ENCODE data around the gene HPD. TPM values are rescaled to one million over a fixed set of nuclear protein-coding genes. Genes with fewer than 3 reads are reported as not detected.

The HPD gene
- total RNA-seq, 1 experiment from 2014 or later, result 0.20 TPM

DNA sequence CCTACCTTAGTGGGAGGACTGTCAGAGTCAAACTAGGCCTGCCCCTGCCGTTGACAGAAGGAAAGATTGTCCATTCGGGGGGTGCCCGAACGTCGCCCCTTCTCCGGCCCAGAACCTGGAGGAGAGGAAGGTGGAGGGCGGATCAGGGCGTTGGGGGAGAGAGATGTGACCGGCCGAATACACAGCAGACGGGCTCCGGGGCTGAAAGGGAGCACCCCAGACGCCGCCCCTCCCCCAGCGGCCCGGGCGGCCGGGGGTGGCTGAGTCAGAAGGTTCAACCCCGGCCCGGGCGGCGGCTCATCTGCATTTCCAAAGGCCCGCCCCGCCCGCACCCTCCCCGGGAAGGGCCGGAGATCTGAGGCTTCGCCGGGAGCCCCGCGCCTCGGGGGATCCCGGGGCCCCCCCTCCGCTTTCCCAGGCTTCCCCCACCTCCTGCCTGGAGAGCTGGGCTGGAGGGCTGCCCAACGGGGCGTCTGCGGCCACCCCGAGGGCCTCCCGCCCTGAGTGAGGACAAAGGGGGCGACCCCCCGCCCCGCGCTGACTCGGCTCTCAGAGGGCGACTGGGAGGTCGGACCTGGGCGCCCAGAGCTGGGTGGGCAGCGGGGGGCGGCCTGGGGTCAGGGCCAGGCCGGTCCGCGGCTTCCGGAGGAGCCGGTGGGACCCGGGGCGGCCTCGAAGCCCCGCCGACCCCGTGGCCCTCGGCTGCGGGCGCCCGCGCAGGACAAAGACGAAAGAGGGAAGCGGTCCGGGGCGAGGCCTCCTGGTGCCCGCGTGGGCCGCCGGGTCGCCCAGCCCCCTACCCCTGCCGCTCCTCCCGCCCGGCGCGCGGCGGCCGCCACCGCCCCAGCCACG lies 58.6 kb downstream of the HPD start:
- Mint-ChIP-seq H3K4me3 (ENCODE audit: unreplicated experiment) (peak overlapping the region; percentile 84), H3K27me3 (ENCODE audit: insufficient read depth, unreplicated experiment) (no peaks in the 10 kb centered on the region), H3K36me3 (ENCODE audit: insufficient read depth, unreplicated experiment) (peaks cover 65% of the 10 kb centered on the region), H3K4me1 (ENCODE audit: low read depth, unreplicated experiment) (peaks cover 24% of the 10 kb centered on the region), H3K27ac (ENCODE audit: unreplicated experiment) (peak overlapping the region; percentile 96), H3K9me3 (ENCODE audit: unreplicated experiment) (no peaks in the 10 kb centered on the region)
- ChIA-PET POLR2A (interaction anchor here (0.6 to 2.2 kb wide), 5 partner anchors 28 to 377 kb away, joined by 3 to 10 read pairs (median 4); partner anchors contain the start of gene PSMD9), CTCF (interaction anchor here (0.6 to 1.8 kb wide), 7 partner anchors 12 to 1442 kb away, joined by 3 to 10 read pairs (median 3); no protein-coding TSS in a partner anchor)
- intact Hi-C loops (cut with micrococcal nuclease; ENCODE audit: unreplicated experiment), result loop anchor here (10.0 kb wide), 1 partner anchor 735 kb away; no protein-coding TSS in a partner anchor
- no peaks in the 10 kb centered on the region for H3K27me3 ChIP-seq (replicated peaks; ENCODE audit: control insufficient read depth, insufficient read depth, low read length)
- TF ChIP-seq, protein P1, sequence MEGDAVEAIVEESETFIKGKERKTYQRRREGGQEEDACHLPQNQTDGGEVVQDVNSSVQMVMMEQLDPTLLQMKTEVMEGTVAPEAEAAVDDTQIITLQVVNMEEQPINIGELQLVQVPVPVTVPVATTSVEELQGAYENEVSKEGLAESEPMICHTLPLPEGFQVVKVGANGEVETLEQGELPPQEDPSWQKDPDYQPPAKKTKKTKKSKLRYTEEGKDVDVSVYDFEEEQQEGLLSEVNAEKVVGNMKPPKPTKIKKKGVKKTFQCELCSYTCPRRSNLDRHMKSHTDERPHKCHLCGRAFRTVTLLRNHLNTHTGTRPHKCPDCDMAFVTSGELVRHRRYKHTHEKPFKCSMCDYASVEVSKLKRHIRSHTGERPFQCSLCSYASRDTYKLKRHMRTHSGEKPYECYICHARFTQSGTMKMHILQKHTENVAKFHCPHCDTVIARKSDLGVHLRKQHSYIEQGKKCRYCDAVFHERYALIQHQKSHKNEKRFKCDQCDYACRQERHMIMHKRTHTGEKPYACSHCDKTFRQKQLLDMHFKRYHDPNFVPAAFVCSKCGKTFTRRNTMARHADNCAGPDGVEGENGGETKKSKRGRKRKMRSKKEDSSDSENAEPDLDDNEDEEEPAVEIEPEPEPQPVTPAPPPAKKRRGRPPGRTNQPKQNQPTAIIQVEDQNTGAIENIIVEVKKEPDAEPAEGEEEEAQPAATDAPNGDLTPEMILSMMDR (IDR thresholded peaks at IDR 0.05; ENCODE audit: insufficient read depth in 1 of 2, low read depth in 1 of 2, low read length in 1 of 2, severe bottlenecking in 1 of 2, unreplicated experiment in 1 of 2), result no peak
- peak overlapping the region; percentile 80 for H3K4me3 ChIP-seq (ENCODE audit: low read depth, low read length)
- peaks cover 36% of the 10 kb centered on the region for H3K4me1 ChIP-seq
- BruUV-seq (replicated peaks), result no TSS peak
- peak; percentile 90 to 91 for DNase-seq
- H3K9me3 ChIP-seq, result no peaks in the 10 kb centered on the region
- no peaks in the 10 kb centered on the region; the same call in 1 of the 2 replicates for H3K36me3 ChIP-seq (ENCODE audit: control insufficient read depth, insufficient read depth, low read length)

DNA sequence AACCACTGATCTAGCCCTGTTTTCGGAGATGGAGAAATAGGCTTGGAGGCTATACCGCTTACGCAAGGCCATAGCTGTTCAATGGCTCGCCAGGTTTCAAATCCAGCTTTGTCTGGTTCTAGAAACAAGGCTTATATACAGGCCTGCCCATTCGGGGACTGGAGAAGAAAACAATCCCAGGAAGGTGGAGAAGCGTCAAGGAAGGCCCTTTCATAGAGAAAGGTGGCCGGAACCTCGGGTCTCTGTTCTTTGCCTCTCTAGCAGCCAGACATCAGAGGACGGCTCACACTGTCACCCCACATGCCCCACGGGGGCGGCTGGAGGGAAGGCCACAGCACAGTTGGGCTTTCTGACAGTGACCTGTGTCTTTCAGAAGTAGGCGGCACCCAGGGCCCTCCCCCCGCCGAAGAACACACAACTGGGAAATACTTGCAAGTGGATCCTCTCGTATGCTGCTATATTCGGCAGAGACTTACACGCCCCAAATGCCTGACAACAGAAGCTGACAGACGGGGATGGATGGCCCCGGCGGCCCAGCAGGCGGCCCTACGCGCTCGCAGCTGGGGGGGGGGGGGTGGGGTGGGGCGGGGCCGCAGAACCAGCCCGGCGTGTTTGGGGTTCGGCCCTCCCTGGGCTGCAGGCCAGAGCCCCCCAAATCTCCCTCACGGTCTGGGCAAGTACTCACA lies 59.4 kb downstream of the HPD start:
- ChIA-PET CTCF (interaction anchor here (0.5 to 1.8 kb wide), 6 partner anchors 12 to 597 kb away, joined by 3 to 10 read pairs (median 3); no protein-coding TSS in a partner anchor), POLR2A (interaction anchor here (0.6 to 0.7 kb wide), 3 partner anchors 28 to 378 kb away, joined by 3 to 4 read pairs (median 3); no protein-coding TSS in a partner anchor)
- Histone ChIP-seq H3K27me3 (replicated peaks; ENCODE audit: control insufficient read depth, insufficient read depth, low read length) (no peaks in the 10 kb centered on the region), H3K36me3 (ENCODE audit: control insufficient read depth, insufficient read depth, low read length) (no peaks in the 10 kb centered on the region; the same call in 1 of the 2 replicates), H3K9me3 (no peaks in the 10 kb centered on the region), H3K4me1 (peaks cover 43% of the 10 kb centered on the region), H3K4me3 (ENCODE audit: low read depth, low read length) (peak overlapping the region; percentile 80)
- TF ChIP-seq, protein P1 (IDR thresholded peaks at IDR 0.05; ENCODE audit: insufficient read depth in 1 of 2, low read depth in 1 of 2, low read length in 1 of 2, severe bottlenecking in 1 of 2, unreplicated experiment in 1 of 2), result no peak
- Mint-ChIP-seq H3K4me1 (ENCODE audit: low read depth, unreplicated experiment) (peaks cover 30% of the 10 kb centered on the region), H3K9me3 (ENCODE audit: unreplicated experiment) (no peaks in the 10 kb centered on the region), H3K36me3 (ENCODE audit: insufficient read depth, unreplicated experiment) (peaks cover 73% of the 10 kb centered on the region), H3K27me3 (ENCODE audit: insufficient read depth, unreplicated experiment) (no peaks in the 10 kb centered on the region), H3K4me3 (ENCODE audit: unreplicated experiment) (peak overlapping the region; percentile 84), H3K27ac (ENCODE audit: unreplicated experiment) (peak overlapping the region; percentile 89)
- intact Hi-C loops (cut with micrococcal nuclease; ENCODE audit: unreplicated experiment), result no loop called here
- peak; percentile 84 to 86 for DNase-seq
- BruUV-seq (replicated peaks), result no TSS peak

DNA sequence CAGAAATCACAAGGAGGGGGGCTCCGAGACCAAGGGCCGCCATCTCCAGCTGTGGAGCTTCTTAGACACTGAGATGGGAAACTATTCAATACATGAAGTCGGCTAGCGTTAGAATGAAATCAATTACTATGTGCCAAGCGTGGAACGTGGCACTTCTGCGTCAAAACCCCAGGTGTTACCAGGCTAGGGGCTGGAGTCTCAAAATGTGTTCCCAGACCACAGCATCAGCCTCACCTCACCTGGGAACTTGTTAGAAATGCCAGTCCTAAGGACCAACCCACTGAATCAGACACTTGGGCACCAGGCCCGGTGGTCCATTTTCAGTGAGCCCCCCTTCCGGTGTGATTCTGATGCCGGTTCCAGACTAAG lies 59.9 kb downstream of the HPD start:
- intact Hi-C loops (cut with micrococcal nuclease; ENCODE audit: unreplicated experiment), result no loop called here
- CTCF ChIA-PET, result interaction anchor here (0.5 to 1.8 kb wide), 4 partner anchors 13 to 598 kb away, joined by 3 to 10 read pairs (median 3); no protein-coding TSS in a partner anchor
- H3K4me1 ChIP-seq, result peaks cover 43% of the 10 kb centered on the region

More for the DNA sequence above, 59.9 kb downstream of the HPD start:
- no peaks in the 10 kb centered on the region for H3K27me3 ChIP-seq (replicated peaks; ENCODE audit: control insufficient read depth, insufficient read depth, low read length)
- H3K9me3 ChIP-seq, result no peaks in the 10 kb centered on the region
- no peaks in the 10 kb centered on the region; the same call in 1 of the 2 replicates for H3K36me3 ChIP-seq (ENCODE audit: control insufficient read depth, insufficient read depth, low read length)
- no TSS peak for BruUV-seq (replicated peaks)
- POLR2A ChIA-PET, result no interaction called here
- no peak overlapping the region for H3K4me3 ChIP-seq (ENCODE audit: low read depth, low read length)
- no peak for DNase-seq
- TF ChIP-seq, protein P1 (IDR thresholded peaks at IDR 0.05; ENCODE audit: insufficient read depth in 1 of 2, low read depth in 1 of 2, low read length in 1 of 2, severe bottlenecking in 1 of 2, unreplicated experiment in 1 of 2), result no peak
- Mint-ChIP-seq H3K9me3 (ENCODE audit: unreplicated experiment) (no peaks in the 10 kb centered on the region), H3K36me3 (ENCODE audit: insufficient read depth, unreplicated experiment) (peaks cover 78% of the 10 kb centered on the region), H3K4me3 (ENCODE audit: unreplicated experiment) (peak overlapping the region; percentile 84), H3K4me1 (ENCODE audit: low read depth, unreplicated experiment) (peaks cover 30% of the 10 kb centered on the region), H3K27me3 (ENCODE audit: insufficient read depth, unreplicated experiment) (no peaks in the 10 kb centered on the region), H3K27ac (ENCODE audit: unreplicated experiment) (peak overlapping the region; percentile 89)

All from Caco-2 (cell line).